Measurements from ENCODE around the gene GID8.
A peak's percentile ranks its signal among the peaks of the same experiment; 100 is the strongest.

GID8 gene

DNA sequence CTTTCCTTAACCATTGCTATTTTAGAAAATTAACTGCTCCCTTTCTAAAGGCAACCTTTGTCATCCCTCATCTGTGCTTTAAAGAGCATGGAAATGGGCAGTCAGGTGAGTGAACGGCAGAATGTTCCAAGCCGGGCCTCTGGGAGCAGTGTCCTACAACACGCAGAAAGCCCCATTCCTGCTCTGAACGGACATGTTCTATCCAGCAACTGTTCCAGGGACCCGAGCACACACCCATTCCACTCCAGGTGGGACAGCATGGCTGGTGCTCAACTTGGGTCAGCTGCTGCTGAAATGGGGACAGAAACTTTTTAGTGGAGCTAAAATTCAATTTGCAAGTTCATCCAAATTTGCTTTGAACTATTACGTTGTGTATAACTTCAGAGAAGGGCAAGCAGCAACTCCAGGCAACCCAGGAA is 38.3 kb upstream of the GID8 start:
- Histone ChIP-seq H3K27me3 (replicated peaks; ENCODE audit: control insufficient read depth, insufficient read depth, low read length) (no peaks in the 10 kb centered on the region), H3K4me3 (replicated peaks; ENCODE audit: low read depth, low read length) (no peak overlapping the region), H3K36me3 (ENCODE audit: control insufficient read depth, insufficient read depth, low read length) (peaks cover 21% of the 10 kb centered on the region)
- TF ChIP-seq, protein P1, sequence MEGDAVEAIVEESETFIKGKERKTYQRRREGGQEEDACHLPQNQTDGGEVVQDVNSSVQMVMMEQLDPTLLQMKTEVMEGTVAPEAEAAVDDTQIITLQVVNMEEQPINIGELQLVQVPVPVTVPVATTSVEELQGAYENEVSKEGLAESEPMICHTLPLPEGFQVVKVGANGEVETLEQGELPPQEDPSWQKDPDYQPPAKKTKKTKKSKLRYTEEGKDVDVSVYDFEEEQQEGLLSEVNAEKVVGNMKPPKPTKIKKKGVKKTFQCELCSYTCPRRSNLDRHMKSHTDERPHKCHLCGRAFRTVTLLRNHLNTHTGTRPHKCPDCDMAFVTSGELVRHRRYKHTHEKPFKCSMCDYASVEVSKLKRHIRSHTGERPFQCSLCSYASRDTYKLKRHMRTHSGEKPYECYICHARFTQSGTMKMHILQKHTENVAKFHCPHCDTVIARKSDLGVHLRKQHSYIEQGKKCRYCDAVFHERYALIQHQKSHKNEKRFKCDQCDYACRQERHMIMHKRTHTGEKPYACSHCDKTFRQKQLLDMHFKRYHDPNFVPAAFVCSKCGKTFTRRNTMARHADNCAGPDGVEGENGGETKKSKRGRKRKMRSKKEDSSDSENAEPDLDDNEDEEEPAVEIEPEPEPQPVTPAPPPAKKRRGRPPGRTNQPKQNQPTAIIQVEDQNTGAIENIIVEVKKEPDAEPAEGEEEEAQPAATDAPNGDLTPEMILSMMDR (IDR thresholded peaks at IDR 0.05; ENCODE audit: insufficient read depth, low read length, poor library complexity, severe bottlenecking): no peak
- DNase-seq (ENCODE audit: extremely low read depth, insufficient read length): no peak

- Histone ChIP-seq H3K36me3 (ENCODE audit: control insufficient read depth, insufficient read depth, low read length) (peaks cover 23% of the 10 kb centered on the region), H3K27me3 (replicated peaks; ENCODE audit: control insufficient read depth, insufficient read depth, low read length) (no peaks in the 10 kb centered on the region), H3K4me3 (replicated peaks; ENCODE audit: low read depth, low read length) (no peak overlapping the region)
- TF ChIP-seq, protein P1 (IDR thresholded peaks at IDR 0.05; ENCODE audit: insufficient read depth, low read length, poor library complexity, severe bottlenecking): peak; percentile 96
- peak; percentile 69 for DNase-seq (ENCODE audit: extremely low read depth, insufficient read length)
These were observed 37.8 kb upstream of the GID8 start for GRCh38 chr20:62900052-62900691.

DNA sequence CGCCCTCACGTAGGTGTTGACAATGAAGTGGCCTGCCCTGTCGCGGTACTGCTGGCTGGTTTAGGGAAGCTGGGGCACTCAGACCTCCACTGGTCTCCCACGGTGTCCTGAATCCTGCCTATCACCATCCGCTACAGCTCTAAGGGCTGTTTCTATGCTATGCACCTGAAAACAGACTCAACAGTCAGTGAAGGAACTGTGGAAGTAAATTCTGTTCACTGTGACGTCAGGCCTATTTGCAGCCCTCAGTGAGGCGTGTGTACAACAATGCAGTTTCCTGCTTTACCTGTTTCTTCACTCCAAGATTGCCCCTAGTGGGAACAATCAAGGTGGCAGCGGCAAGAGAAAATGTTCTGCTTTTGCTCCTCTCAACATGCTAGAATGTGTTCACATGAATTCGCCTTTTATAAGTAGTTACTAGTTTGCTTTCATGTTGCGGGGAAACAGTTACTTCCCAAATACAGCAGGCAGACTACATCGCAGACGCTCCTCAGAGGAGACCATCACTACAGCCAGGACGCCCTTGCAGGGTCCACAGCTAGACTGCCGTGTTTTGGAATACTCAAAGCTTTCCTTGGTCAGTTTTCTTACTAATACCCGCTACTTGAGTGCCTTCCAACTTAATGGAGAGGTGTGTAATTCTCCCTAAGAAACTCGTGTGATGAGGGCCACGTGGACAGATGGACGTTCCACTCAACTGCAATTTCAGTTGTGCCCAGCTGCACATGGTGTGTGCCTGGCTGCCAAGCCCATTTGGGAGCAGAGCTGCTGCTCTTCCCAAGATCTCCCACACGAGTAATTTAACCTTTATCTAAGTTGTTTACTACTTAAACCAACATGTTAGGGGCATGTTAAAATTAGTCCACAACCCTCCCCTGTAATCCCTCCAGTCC is 37.0 kb upstream of the GID8 start:
- H3K36me3 ChIP-seq (ENCODE audit: control insufficient read depth, insufficient read depth, low read length): peaks cover 31% of the 10 kb centered on the region
- H3K4me3 ChIP-seq (replicated peaks; ENCODE audit: low read depth, low read length): no peak overlapping the region
- DNase-seq (ENCODE audit: extremely low read depth, insufficient read length): no peak
- H3K27me3 ChIP-seq (replicated peaks; ENCODE audit: control insufficient read depth, insufficient read depth, low read length): no peaks in the 10 kb centered on the region
- TF ChIP-seq, protein P1 (IDR thresholded peaks at IDR 0.05; ENCODE audit: insufficient read depth, low read length, poor library complexity, severe bottlenecking): peak; percentile 18

- H3K36me3 ChIP-seq (ENCODE audit: control insufficient read depth, insufficient read depth, low read length): peaks cover 33% of the 10 kb centered on the region
- no peak for DNase-seq (ENCODE audit: extremely low read depth, insufficient read length)
- H3K27me3 ChIP-seq (replicated peaks; ENCODE audit: control insufficient read depth, insufficient read depth, low read length): no peaks in the 10 kb centered on the region
- no peak overlapping the region for H3K4me3 ChIP-seq (replicated peaks; ENCODE audit: low read depth, low read length)
- TF ChIP-seq, protein P1 (IDR thresholded peaks at IDR 0.05; ENCODE audit: insufficient read depth, low read length, poor library complexity, severe bottlenecking): no peak
These were observed 36.1 kb upstream of the GID8 start for GRCh38 chr20:62901891-62902290.

DNA sequence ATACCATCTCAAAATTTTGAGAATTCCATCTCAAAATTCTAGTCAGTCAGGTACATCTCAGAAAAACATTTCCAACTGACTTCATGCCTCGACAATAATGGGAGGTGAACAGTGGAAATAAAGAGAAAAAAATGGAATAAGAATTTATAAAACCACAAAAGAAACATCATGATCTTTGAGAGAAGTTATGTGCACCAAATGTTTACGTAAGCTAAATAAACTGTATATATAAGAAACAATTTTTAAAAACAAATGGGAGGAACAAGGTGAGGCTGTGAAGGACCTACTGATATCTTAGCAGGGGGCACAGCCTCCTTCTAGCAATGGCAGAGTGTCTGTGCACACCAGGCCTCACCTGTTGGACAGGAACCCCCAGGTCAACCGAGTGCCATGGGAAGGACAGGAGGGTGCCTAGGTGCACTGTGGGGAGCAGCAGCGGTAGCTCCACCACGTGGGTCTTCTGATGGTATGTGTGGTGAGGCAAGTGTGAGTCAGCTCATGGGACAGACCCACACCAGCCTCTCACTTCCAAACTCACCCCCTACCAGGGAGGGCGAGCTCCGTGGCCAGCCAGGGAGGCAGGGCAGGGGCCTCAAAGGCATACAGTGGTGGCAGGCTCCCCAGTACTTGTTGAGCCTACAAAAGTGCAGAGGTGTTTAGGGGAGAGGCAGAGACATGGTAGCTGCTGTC is 34.9 kb upstream of the GID8 start:
- DNase-seq (ENCODE audit: extremely low read depth, insufficient read length): no peak
- Histone ChIP-seq H3K36me3 (ENCODE audit: control insufficient read depth, insufficient read depth, low read length) (peaks cover 37% of the 10 kb centered on the region), H3K27me3 (replicated peaks; ENCODE audit: control insufficient read depth, insufficient read depth, low read length) (no peaks in the 10 kb centered on the region), H3K4me3 (replicated peaks; ENCODE audit: low read depth, low read length) (no peak overlapping the region)
- TF ChIP-seq, protein P1 (IDR thresholded peaks at IDR 0.05; ENCODE audit: insufficient read depth, low read length, poor library complexity, severe bottlenecking): no peak
